ENCODE results near the gene SAP30BP.

Gene SAP30BP

GRCh38 chr17:75697651-75698291 lies 30.6 kb downstream of the SAP30BP start:
- Mint-ChIP-seq H3K4me3 (no peak overlapping the region), H3K27ac (peak overlapping the region; percentile 58), H3K4me1 (ENCODE audit: low read depth) (peaks cover 2% of the 10 kb centered on the region), H3K36me3 (ENCODE audit: low read depth) (peaks cover 23% of the 10 kb centered on the region), H3K27me3 (ENCODE audit: low read depth) (no peaks in the 10 kb centered on the region), H3K9me3 (no peaks in the 10 kb centered on the region)

GRCh38 chr17:75698659-75699058 lies 31.5 kb downstream of the SAP30BP start:
- H3K4me1 Mint-ChIP-seq (ENCODE audit: low read depth): peaks cover 2% of the 10 kb centered on the region
- H3K27ac Mint-ChIP-seq: no peak overlapping the region
- H3K36me3 Mint-ChIP-seq (ENCODE audit: low read depth): peaks cover 23% of the 10 kb centered on the region
- no peaks in the 10 kb centered on the region for H3K27me3 Mint-ChIP-seq (ENCODE audit: low read depth)
- H3K4me3 Mint-ChIP-seq: no peak overlapping the region
- H3K9me3 Mint-ChIP-seq: no peaks in the 10 kb centered on the region

GRCh38 chr17:75701288-75701687 lies 34.1 kb downstream of the SAP30BP start:
- no peak overlapping the region for H3K27ac Mint-ChIP-seq
- no peaks in the 10 kb centered on the region for H3K9me3 Mint-ChIP-seq
- no peak overlapping the region for H3K4me3 Mint-ChIP-seq
- peaks cover 2% of the 10 kb centered on the region for H3K4me1 Mint-ChIP-seq (ENCODE audit: low read depth)
- H3K36me3 Mint-ChIP-seq (ENCODE audit: low read depth): peaks cover 32% of the 10 kb centered on the region
- no peaks in the 10 kb centered on the region for H3K27me3 Mint-ChIP-seq (ENCODE audit: low read depth)

- Mint-ChIP-seq H3K4me1 (ENCODE audit: low read depth) (no peaks in the 10 kb centered on the region), H3K27ac (no peak overlapping the region), H3K36me3 (ENCODE audit: low read depth) (peaks cover 39% of the 10 kb centered on the region), H3K4me3 (no peak overlapping the region), H3K27me3 (ENCODE audit: low read depth) (no peaks in the 10 kb centered on the region), H3K9me3 (no peaks in the 10 kb centered on the region)
Observed at GRCh38 chr17:75703191-75703590, 36.1 kb downstream of the SAP30BP start.

- H3K27me3 Mint-ChIP-seq (ENCODE audit: low read depth): no peaks in the 10 kb centered on the region
- H3K9me3 Mint-ChIP-seq: no peaks in the 10 kb centered on the region
- peaks cover 43% of the 10 kb centered on the region for H3K36me3 Mint-ChIP-seq (ENCODE audit: low read depth)
- no peak overlapping the region for H3K4me3 Mint-ChIP-seq
- no peak overlapping the region for H3K27ac Mint-ChIP-seq
- no peaks in the 10 kb centered on the region for H3K4me1 Mint-ChIP-seq (ENCODE audit: low read depth)
Observed at GRCh38 chr17:75703591-75703990, 36.5 kb downstream of the SAP30BP start.

- H3K27me3 Mint-ChIP-seq (ENCODE audit: low read depth): no peaks in the 10 kb centered on the region
- peaks cover 39% of the 10 kb centered on the region for H3K36me3 Mint-ChIP-seq (ENCODE audit: low read depth)
- H3K27ac Mint-ChIP-seq: no peak overlapping the region
- H3K9me3 Mint-ChIP-seq: no peaks in the 10 kb centered on the region
- no peak overlapping the region for H3K4me3 Mint-ChIP-seq
- H3K4me1 Mint-ChIP-seq (ENCODE audit: low read depth): no peaks in the 10 kb centered on the region
Observed at GRCh38 chr17:75704963-75705875, 38.1 kb downstream of the SAP30BP start.

- H3K4me1 Mint-ChIP-seq (ENCODE audit: low read depth): no peaks in the 10 kb centered on the region
- H3K27me3 Mint-ChIP-seq (ENCODE audit: low read depth): peaks cover 3% of the 10 kb centered on the region
- peaks cover 33% of the 10 kb centered on the region for H3K36me3 Mint-ChIP-seq (ENCODE audit: low read depth)
- no peaks in the 10 kb centered on the region for H3K9me3 Mint-ChIP-seq
- no peak overlapping the region for H3K4me3 Mint-ChIP-seq
- H3K27ac Mint-ChIP-seq: no peak overlapping the region
Observed at GRCh38 chr17:75706042-75706728, 39.0 kb downstream of the SAP30BP start.

- H3K27me3 Mint-ChIP-seq (ENCODE audit: low read depth): peaks cover 3% of the 10 kb centered on the region
- H3K4me1 Mint-ChIP-seq (ENCODE audit: low read depth): no peaks in the 10 kb centered on the region
- no peak overlapping the region for H3K27ac Mint-ChIP-seq
- H3K9me3 Mint-ChIP-seq: no peaks in the 10 kb centered on the region
- no peak overlapping the region for H3K4me3 Mint-ChIP-seq
- H3K36me3 Mint-ChIP-seq (ENCODE audit: low read depth): peaks cover 27% of the 10 kb centered on the region
Observed at GRCh38 chr17:75707079-75707571, 40.0 kb downstream of the SAP30BP start.

- no peak overlapping the region for H3K4me3 Mint-ChIP-seq
- H3K36me3 Mint-ChIP-seq (ENCODE audit: low read depth): peaks cover 7% of the 10 kb centered on the region
- no peaks in the 10 kb centered on the region for H3K9me3 Mint-ChIP-seq
- peaks cover 9% of the 10 kb centered on the region for H3K27me3 Mint-ChIP-seq (ENCODE audit: low read depth)
- H3K27ac Mint-ChIP-seq: no peak overlapping the region
- H3K4me1 Mint-ChIP-seq (ENCODE audit: low read depth): no peaks in the 10 kb centered on the region
Observed at GRCh38 chr17:75712446-75712845, 45.3 kb downstream of the SAP30BP start.

GRCh38 chr17:75719732-75720131 lies 52.6 kb downstream of the SAP30BP start:
- Mint-ChIP-seq H3K27ac (no peak overlapping the region), H3K27me3 (ENCODE audit: low read depth) (peaks cover 31% of the 10 kb centered on the region), H3K4me1 (ENCODE audit: low read depth) (peaks cover 4% of the 10 kb centered on the region), H3K9me3 (no peaks in the 10 kb centered on the region), H3K36me3 (ENCODE audit: low read depth) (no peaks in the 10 kb centered on the region), H3K4me3 (peak overlapping the region; percentile 81)

- Mint-ChIP-seq H3K9me3 (no peaks in the 10 kb centered on the region), H3K36me3 (ENCODE audit: low read depth) (no peaks in the 10 kb centered on the region), H3K27ac (peak within 1 kb of the TSS; percentile 68), H3K4me3 (peak within 1 kb of the TSS; percentile 81), H3K27me3 (ENCODE audit: low read depth) (peaks cover 31% of the 10 kb centered on the region), H3K4me1 (ENCODE audit: low read depth) (peaks cover 4% of the 10 kb centered on the region)
Observed at GRCh38 chr17:75720656-75721462, 53.7 kb downstream of the SAP30BP start, which contains the start of gene ITGB4. Gene ITGB4 (plus strand): TSS chr17:75721459. CDS start chr17:75724704, 3,245 bp downstream.

GRCh38 chr17:75721463-75722011 lies 54.4 kb downstream of the SAP30BP start:
- peaks cover 26% of the 10 kb centered on the region for H3K27me3 Mint-ChIP-seq (ENCODE audit: low read depth)
- no peaks in the 10 kb centered on the region for H3K36me3 Mint-ChIP-seq (ENCODE audit: low read depth)
- H3K4me3 Mint-ChIP-seq: peak overlapping the region; percentile 31
- H3K4me1 Mint-ChIP-seq (ENCODE audit: low read depth): peaks cover 4% of the 10 kb centered on the region
- H3K27ac Mint-ChIP-seq: no peak overlapping the region
- H3K9me3 Mint-ChIP-seq: no peaks in the 10 kb centered on the region

GRCh38 chr17:75722076-75722475 lies 54.9 kb downstream of the SAP30BP start:
- H3K4me1 Mint-ChIP-seq (ENCODE audit: low read depth): peaks cover 4% of the 10 kb centered on the region
- H3K4me3 Mint-ChIP-seq: peak overlapping the region; percentile 31
- H3K27me3 Mint-ChIP-seq (ENCODE audit: low read depth): peaks cover 26% of the 10 kb centered on the region
- no peaks in the 10 kb centered on the region for H3K9me3 Mint-ChIP-seq
- H3K27ac Mint-ChIP-seq: no peak overlapping the region
- H3K36me3 Mint-ChIP-seq (ENCODE audit: low read depth): no peaks in the 10 kb centered on the region
